Suprapubic skin (tissue), 4 donors: Measurements from ENCODE around the gene LRRC8E. TPM values are rescaled to one million over a fixed set of nuclear protein-coding genes. Genes with fewer than 3 reads are reported as not detected.

ENCODE experiments used
- DNase-seq, 2 donors: peaks; one replicate each; pipeline ENCODE4 v3.0.0-alpha.2; 2019; ENCODE audit warnings: low spot score in 2 of 2
- H3K27ac ChIP-seq: fragments of 200-600 bp; sonication (generic); one replicate; pipeline ENCODE4 v1.5.1; 2019
- H3K27me3 ChIP-seq: fragments of 200-600 bp; sonication (generic); one replicate; pipeline ENCODE4 v1.5.1; 2019
- H3K36me3 ChIP-seq: fragments of 200-600 bp; sonication (generic); one replicate; pipeline ENCODE4 v1.5.1; 2019
- H3K4me1 ChIP-seq: fragments of 200-600 bp; sonication (generic); one replicate; pipeline ENCODE4 v1.5.1; 2019
- H3K4me3 ChIP-seq: fragments of 200-600 bp; sonication (generic); one replicate; pipeline ENCODE4 v1.5.1; 2019; ENCODE audit warnings: mild to moderate bottlenecking
- H3K9me3 ChIP-seq: fragments of 200-600 bp; sonication (generic); one replicate; pipeline ENCODE4 v1.5.1; 2019
- EP300 ChIP-seq: sonication (generic); formaldehyde crosslinking; IDR thresholded peaks from one replicate; pipeline ENCODE4 v1.6.1; 2017; ENCODE audit warnings: antibody characterized with exemption
- POLR2A ChIP-seq, 2 donors: fragments of 450-650 bp; IDR thresholded peaks; one replicate each; pipeline ENCODE4 v1.6.1; 2017; ENCODE audit warnings: antibody characterized with exemption in 2 of 2, mild to moderate bottlenecking in 2 of 2, moderate library complexity in 2 of 2
- POLR2AphosphoS5 ChIP-seq, 3 donors: sonication (generic); formaldehyde crosslinking; IDR thresholded peaks; one replicate each; pipeline ENCODE4 v1.6.1; 2017; ENCODE audit warnings: antibody characterized with exemption in 3 of 3
- WGBS: methylation state at CpG from one replicate; pipeline ENCODE4 v1.1.5; 2018; 5-methylcytosine and 5-hydroxymethylcytosine counted together
- total RNA-seq, 4 donors: library from RNA; depleted of rRNA; stranded (reverse); fragments of >200 nt; gene quantifications; one replicate each; pipeline ENCODE4 v1.1.0, GENCODE V29; 2016
- TF ChIP-seq, protein P1 (sequence below), 2 donors: fragments of 200-600 bp in 1 of 2; fragments of 450-650 bp in 1 of 2; sonication (generic) in 1 of 2; IDR thresholded peaks; one replicate each; pipeline ENCODE4 v1.5.1; 2016 to 2019; ENCODE audit warnings: antibody characterized with exemption in 2 of 2, mild to moderate bottlenecking in 1 of 2, moderate library complexity in 1 of 2

LRRC8E gene
- total RNA-seq, 4 donors from 2014 or later, result 15.2 to 41.6 (median 30.9) TPM

DNA sequence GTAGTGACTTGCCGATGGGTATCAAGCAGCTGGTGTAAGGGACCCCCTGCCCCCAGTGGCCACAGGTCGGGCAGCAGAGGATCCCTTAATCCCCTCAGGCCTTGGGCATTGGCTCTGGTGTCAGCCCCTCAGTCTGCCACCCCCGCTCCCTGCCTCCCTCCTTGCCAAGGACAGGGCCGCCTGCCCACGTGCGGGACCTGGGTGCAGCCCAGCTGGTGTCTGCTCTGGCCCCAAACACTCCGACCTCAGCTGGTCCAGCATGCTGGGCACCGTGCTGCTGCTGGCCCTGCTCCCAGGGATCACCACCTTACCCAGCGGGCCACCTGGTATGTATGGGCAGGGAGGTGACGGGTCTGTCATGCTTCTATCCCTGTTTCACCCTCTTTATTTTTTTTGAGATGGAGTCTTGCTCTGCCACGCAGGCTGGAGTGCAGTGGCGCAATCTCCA lies 26.3 kb downstream of the LRRC8E start, which contains the start of gene TGFBR3L:
TGFBR3L (plus strand) TSS at position 233 of the 448 bp plus-strand sequence.
- WGBS, result 60% methylated on average over 10 of the region's 12 CpGs

DNA sequence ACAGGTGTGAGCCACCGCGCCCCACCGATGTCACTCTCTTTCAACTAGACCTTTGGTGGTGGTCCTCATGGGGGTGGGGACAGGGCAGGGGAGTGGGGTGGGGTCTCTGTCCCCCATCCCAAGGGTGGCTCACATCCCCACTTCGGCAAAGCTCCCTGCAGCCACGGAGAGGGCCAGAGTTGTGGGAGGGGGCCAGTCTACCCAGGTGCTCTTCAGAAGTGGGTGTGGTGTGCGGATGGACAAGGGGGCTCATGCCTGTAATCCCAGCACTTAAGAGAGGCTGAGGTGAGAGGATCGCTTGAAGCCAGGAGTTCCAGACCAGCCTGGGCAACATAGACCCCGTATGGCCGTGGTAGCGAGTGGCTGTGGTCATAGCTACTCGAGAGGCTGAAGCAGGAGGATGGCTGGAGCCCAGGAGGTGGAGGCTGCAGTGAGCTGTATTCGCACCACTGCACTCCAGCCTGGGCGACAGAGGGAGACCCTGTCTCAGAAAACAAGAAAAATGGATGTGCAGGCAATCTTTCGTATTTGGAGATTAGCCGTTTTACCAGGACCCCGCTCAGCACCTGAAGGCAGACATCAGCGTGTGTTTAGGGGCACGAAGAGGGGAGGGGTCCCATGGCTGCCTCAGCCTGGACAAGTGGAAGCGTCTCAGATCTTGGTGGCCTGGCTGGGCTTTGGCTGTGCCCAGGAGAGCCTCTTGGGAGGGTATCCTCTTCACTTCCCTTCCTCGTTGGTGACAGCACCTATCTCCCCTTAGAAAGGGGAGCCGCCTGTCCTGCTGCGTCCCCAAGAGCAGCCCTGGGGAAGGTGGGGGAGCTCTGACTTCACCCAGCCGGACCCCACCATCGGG lies 27.2 kb downstream of the LRRC8E start:
- Histone ChIP-seq H3K4me1 (peaks cover 56% of the 10 kb centered on the region), H3K4me3 (peak overlapping the region; percentile 45), H3K27me3 (peaks cover 50% of the 10 kb centered on the region), H3K9me3 (no peaks in the 10 kb centered on the region), H3K36me3 (peaks cover 29% of the 10 kb centered on the region), H3K27ac (no peak overlapping the region)
- WGBS, result 48% methylated on average over 21 of the region's 24 CpGs
- DNase-seq, result no peak
- no peak for TF ChIP-seq EP300
- TF ChIP-seq POLR2AphosphoS5 (IDR thresholded peaks at IDR 0.05), result no peak
- TF ChIP-seq POLR2A (IDR thresholded peaks at IDR 0.05), result no peak
- TF ChIP-seq, protein P1, sequence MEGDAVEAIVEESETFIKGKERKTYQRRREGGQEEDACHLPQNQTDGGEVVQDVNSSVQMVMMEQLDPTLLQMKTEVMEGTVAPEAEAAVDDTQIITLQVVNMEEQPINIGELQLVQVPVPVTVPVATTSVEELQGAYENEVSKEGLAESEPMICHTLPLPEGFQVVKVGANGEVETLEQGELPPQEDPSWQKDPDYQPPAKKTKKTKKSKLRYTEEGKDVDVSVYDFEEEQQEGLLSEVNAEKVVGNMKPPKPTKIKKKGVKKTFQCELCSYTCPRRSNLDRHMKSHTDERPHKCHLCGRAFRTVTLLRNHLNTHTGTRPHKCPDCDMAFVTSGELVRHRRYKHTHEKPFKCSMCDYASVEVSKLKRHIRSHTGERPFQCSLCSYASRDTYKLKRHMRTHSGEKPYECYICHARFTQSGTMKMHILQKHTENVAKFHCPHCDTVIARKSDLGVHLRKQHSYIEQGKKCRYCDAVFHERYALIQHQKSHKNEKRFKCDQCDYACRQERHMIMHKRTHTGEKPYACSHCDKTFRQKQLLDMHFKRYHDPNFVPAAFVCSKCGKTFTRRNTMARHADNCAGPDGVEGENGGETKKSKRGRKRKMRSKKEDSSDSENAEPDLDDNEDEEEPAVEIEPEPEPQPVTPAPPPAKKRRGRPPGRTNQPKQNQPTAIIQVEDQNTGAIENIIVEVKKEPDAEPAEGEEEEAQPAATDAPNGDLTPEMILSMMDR (IDR thresholded peaks at IDR 0.05), result no peak

More for the DNA sequence above, 26.3 kb downstream of the LRRC8E start, which contains the start of gene TGFBR3L:
- peaks cover 38% of the 10 kb centered on the region for H3K36me3 ChIP-seq
- H3K4me3 ChIP-seq, result no peak within 1 kb of the TSS
- DNase-seq, result no peak
- peaks cover 51% of the 10 kb centered on the region for H3K4me1 ChIP-seq
- H3K27ac ChIP-seq, result no peak within 1 kb of the TSS
- peaks cover 50% of the 10 kb centered on the region for H3K27me3 ChIP-seq
- H3K9me3 ChIP-seq, result no peaks in the 10 kb centered on the region
- TF ChIP-seq POLR2A (IDR thresholded peaks at IDR 0.05) (no peak), POLR2AphosphoS5 (IDR thresholded peaks at IDR 0.05) (no peak), EP300 (no peak)
- TF ChIP-seq, protein P1 (IDR thresholded peaks at IDR 0.05), result no peak

DNA sequence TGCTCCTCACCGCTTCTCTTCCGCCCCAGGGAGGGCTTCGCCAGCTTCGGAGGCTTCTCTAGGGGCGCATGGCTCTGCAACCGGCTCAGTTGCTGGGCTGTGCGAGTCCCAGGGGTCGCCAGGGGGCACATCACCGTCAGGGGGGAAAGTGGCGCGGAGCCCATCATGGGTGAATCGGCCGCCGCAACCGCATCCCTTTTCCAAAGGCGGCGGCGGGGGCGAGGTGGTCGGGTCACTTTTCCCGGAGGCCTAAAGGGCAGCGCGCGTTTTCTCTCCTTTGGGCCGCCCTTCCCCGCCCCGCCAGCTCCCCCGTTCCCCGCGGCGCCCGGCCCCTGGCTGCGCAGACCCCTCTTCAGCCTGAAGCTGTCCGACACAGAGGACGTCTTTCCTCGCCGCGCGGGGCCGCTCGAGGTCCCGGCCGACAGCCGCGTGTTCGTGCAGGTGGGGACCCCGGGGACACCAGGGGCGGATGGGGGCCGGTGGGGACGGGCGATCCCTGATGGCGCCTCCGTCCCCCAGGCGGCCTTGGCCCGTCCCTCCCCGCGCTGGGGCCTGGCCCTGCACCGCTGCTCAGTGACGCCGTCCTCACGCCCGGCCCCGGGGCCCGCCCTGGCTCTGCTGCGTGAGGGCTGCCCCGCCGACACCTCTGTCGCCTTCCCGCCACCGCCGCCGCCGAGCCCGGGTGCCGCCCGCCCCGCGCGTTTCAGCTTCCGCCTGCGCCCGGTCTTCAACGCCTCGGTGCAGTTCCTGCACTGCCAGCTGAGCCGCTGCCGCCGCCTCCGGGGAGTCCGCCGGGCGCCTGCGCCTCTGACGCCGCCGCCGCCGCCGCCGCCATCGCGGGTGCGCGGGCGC lies 28.0 kb downstream of the LRRC8E start:
- peak in 1 of 2 donors; percentile 71 for DNase-seq
- H3K36me3 ChIP-seq, result peaks cover 21% of the 10 kb centered on the region
- no peak overlapping the region for H3K27ac ChIP-seq
- H3K4me3 ChIP-seq, result peak overlapping the region; percentile 45
- peaks cover 58% of the 10 kb centered on the region for H3K4me1 ChIP-seq
- H3K27me3 ChIP-seq, result peaks cover 50% of the 10 kb centered on the region
- TF ChIP-seq EP300 (no peak), POLR2AphosphoS5 (IDR thresholded peaks at IDR 0.05) (no peak), POLR2A (IDR thresholded peaks at IDR 0.05) (no peak)
- TF ChIP-seq, protein P1 (IDR thresholded peaks at IDR 0.05), result no peak
- WGBS, result 0% methylated on average over 2 of the region's 104 CpGs
- H3K9me3 ChIP-seq, result no peaks in the 10 kb centered on the region

DNA sequence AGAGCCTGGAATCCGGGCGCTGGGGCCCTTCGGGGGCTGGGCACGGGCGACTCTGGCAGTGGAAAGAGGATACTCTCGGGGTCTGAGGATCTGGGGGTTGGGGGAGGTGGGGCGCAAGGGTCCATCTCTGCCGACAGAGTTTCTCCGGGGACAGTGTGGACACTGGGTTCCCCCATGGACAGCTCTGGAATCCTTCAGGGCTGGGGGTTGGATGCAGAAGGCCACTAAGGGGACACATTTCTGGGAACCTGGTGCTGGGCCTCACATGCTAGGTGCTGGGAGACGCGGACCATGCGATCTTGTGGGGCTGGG lies 28.6 kb downstream of the LRRC8E start:
- H3K9me3 ChIP-seq, result no peaks in the 10 kb centered on the region
- WGBS, result no CpG with 5 or more reads among the region's 12 CpGs
- peaks cover 60% of the 10 kb centered on the region for H3K4me1 ChIP-seq
- peak overlapping the region; percentile 45 for H3K4me3 ChIP-seq
- H3K36me3 ChIP-seq, result peaks cover 16% of the 10 kb centered on the region
- H3K27ac ChIP-seq, result no peak overlapping the region
- H3K27me3 ChIP-seq, result peaks cover 50% of the 10 kb centered on the region
- TF ChIP-seq, protein P1 (IDR thresholded peaks at IDR 0.05), result no peak
- TF ChIP-seq POLR2A (IDR thresholded peaks at IDR 0.05) (no peak), POLR2AphosphoS5 (IDR thresholded peaks at IDR 0.05) (no peak), EP300 (no peak)
- DNase-seq, result peak in 1 of 2 donors; percentile 68
